ENCODE measurements around the gene MLLT1. TPM values are rescaled to one million over a fixed set of nuclear protein-coding genes. Genes with fewer than 3 reads are reported as not detected.
"Not testable (repeated sequence)": the region's sequence is repeated elsewhere in the genome, so short reads cannot be mapped to it uniquely, and the experiment has no call there.

MLLT1 gene
- total RNA-seq (10 to 100 TPM; 63.9 to 64.2 TPM), polyA plus RNA-seq (2.5 TPM)

GRCh38 chr19:6279931-6280591 lies at the start of gene MLLT1:
MLLT1 (minus strand) TSS chr19:6279975; CDS start chr19:6279784, 191 bp downstream.
- Mint-ChIP-seq H3K4me1 (peaks cover 31 to 48% (median 46%) of the 10 kb centered on the region in 3 donors), H3K27ac (peak within 1 kb of the TSS; percentile 74 to 98 (median 92)), H3K9me3 (peaks cover 0 to under 1% (median 0%) of the 10 kb centered on the region in 5 donors), H3K4me3 (peak within 1 kb of the TSS; percentile 79 to 96 (median 84)), H3K36me3 (peaks cover 0 to 5% (median 0%) of the 10 kb centered on the region in 3 donors), H3K27me3 (peaks cover 0 to 5% of the 10 kb centered on the region in 2 donors)
- no peaks in the 10 kb centered on the region for H3K9me3 ChIP-seq (ENCODE audit: low read length)
- no peaks in the 10 kb centered on the region for H3K36me3 ChIP-seq (ENCODE audit: insufficient read depth, low read length)
- peak within 1 kb of the TSS; percentile 74 for H3K27ac ChIP-seq (ENCODE audit: low read depth, low read length)
- no peaks in the 10 kb centered on the region for H3K27me3 ChIP-seq (ENCODE audit: insufficient read depth, low read length, poor library complexity, severe bottlenecking)
- H3K4me3 ChIP-seq (ENCODE audit: low read length): peak within 1 kb of the TSS; percentile 56
- peaks cover 9% of the 10 kb centered on the region for H3K4me1 ChIP-seq (ENCODE audit: insufficient read depth, low read length)
- peak; percentile 90 to 95 (median 92) for DNase-seq
- POLR2A ChIA-PET: interaction anchor here (0.7 kb wide), 1 partner anchor 22 kb away, joined by 3 read pairs; no protein-coding TSS in a partner anchor
- CTCF ChIA-PET: no interaction called here

GRCh38 chr19:6326815-6327214 lies 47.0 kb upstream of the MLLT1 start:
- no peak overlapping the region for H3K4me3 Mint-ChIP-seq
- ChIA-PET POLR2A (no interaction called here), CTCF (no interaction called here)
- no peak overlapping the region for H3K27ac Mint-ChIP-seq
- no peaks in the 10 kb centered on the region for H3K27me3 Mint-ChIP-seq
- H3K4me1 Mint-ChIP-seq: peaks cover 0 to 3% (median 2%) of the 10 kb centered on the region in 3 donors
- peaks cover 0 to 4% (median 0%) of the 10 kb centered on the region in 3 donors for H3K36me3 Mint-ChIP-seq
- Histone ChIP-seq H3K27me3 (ENCODE audit: insufficient read depth, low read length, poor library complexity, severe bottlenecking) (no peaks in the 10 kb centered on the region), H3K27ac (ENCODE audit: low read depth, low read length) (no peak overlapping the region), H3K4me3 (ENCODE audit: low read length) (no peak overlapping the region), H3K36me3 (ENCODE audit: insufficient read depth, low read length) (no peaks in the 10 kb centered on the region), H3K9me3 (ENCODE audit: low read length) (no peaks in the 10 kb centered on the region), H3K4me1 (ENCODE audit: insufficient read depth, low read length) (no peaks in the 10 kb centered on the region)
- no peak for DNase-seq
- no peaks in the 10 kb centered on the region for H3K9me3 Mint-ChIP-seq

GRCh38 chr19:6325614-6326013 lies 45.8 kb upstream of the MLLT1 start:
- POLR2A ChIA-PET: no interaction called here
- H3K4me1 Mint-ChIP-seq: peaks cover 0 to 3% (median 2%) of the 10 kb centered on the region in 3 donors
- H3K36me3 ChIP-seq (ENCODE audit: insufficient read depth, low read length): no peaks in the 10 kb centered on the region
- no peaks in the 10 kb centered on the region for H3K4me1 ChIP-seq (ENCODE audit: insufficient read depth, low read length)
- H3K4me3 ChIP-seq (ENCODE audit: low read length): no peak overlapping the region
- CTCF ChIA-PET: no interaction called here
- DNase-seq: no peak
- H3K27ac ChIP-seq (ENCODE audit: low read depth, low read length): no peak overlapping the region
- no peak overlapping the region for H3K27ac Mint-ChIP-seq
- no peaks in the 10 kb centered on the region for H3K27me3 ChIP-seq (ENCODE audit: insufficient read depth, low read length, poor library complexity, severe bottlenecking)
- no peak overlapping the region for H3K4me3 Mint-ChIP-seq
- H3K9me3 Mint-ChIP-seq: no peaks in the 10 kb centered on the region
- peaks cover 0 to 3% of the 10 kb centered on the region in 2 donors for H3K27me3 Mint-ChIP-seq
- no peaks in the 10 kb centered on the region for H3K9me3 ChIP-seq (ENCODE audit: low read length)
- H3K36me3 Mint-ChIP-seq: peaks cover 0 to 4% (median 0%) of the 10 kb centered on the region in 3 donors

- Mint-ChIP-seq H3K9me3 (no peaks in the 10 kb centered on the region), H3K27ac (peak overlapping the region in 3 of 8 donors; percentile 37 to 64 (median 60)), H3K36me3 (peaks cover 0 to 4% (median 0%) of the 10 kb centered on the region in 3 donors), H3K4me1 (peaks cover 0 to 3% (median 2%) of the 10 kb centered on the region in 3 donors), H3K27me3 (peaks cover 0 to 3% of the 10 kb centered on the region in 2 donors), H3K4me3 (no peak overlapping the region)
- ChIA-PET CTCF (no interaction called here), POLR2A (no interaction called here)
- Histone ChIP-seq H3K4me1 (ENCODE audit: insufficient read depth, low read length) (no peaks in the 10 kb centered on the region), H3K27me3 (ENCODE audit: insufficient read depth, low read length, poor library complexity, severe bottlenecking) (no peaks in the 10 kb centered on the region), H3K36me3 (ENCODE audit: insufficient read depth, low read length) (no peaks in the 10 kb centered on the region), H3K27ac (ENCODE audit: low read depth, low read length) (no peak overlapping the region), H3K4me3 (ENCODE audit: low read length) (no peak overlapping the region), H3K9me3 (ENCODE audit: low read length) (no peaks in the 10 kb centered on the region)
- no peak for DNase-seq
These were observed 45.0 kb upstream of the MLLT1 start for GRCh38 chr19:6324757-6325156.

- no peaks in the 10 kb centered on the region for H3K4me1 ChIP-seq (ENCODE audit: insufficient read depth, low read length)
- H3K9me3 Mint-ChIP-seq: peaks cover 0 to 1% (median 0%) of the 10 kb centered on the region in 5 donors
- peaks cover 0 to 3% of the 10 kb centered on the region in 2 donors for H3K27me3 Mint-ChIP-seq
- H3K4me1 Mint-ChIP-seq: peaks cover 0 to 3% (median 2%) of the 10 kb centered on the region in 3 donors
- no peaks in the 10 kb centered on the region for H3K27me3 ChIP-seq (ENCODE audit: insufficient read depth, low read length, poor library complexity, severe bottlenecking)
- H3K36me3 Mint-ChIP-seq: peaks cover 0 to 4% (median 2%) of the 10 kb centered on the region in 3 donors
- no peak for DNase-seq
- H3K9me3 ChIP-seq (ENCODE audit: low read length): no peaks in the 10 kb centered on the region
- H3K4me3 Mint-ChIP-seq: no peak overlapping the region
- POLR2A ChIA-PET: no interaction called here
- CTCF ChIA-PET: no interaction called here
- H3K27ac Mint-ChIP-seq: no peak overlapping the region
- H3K36me3 ChIP-seq (ENCODE audit: insufficient read depth, low read length): no peaks in the 10 kb centered on the region
- H3K27ac ChIP-seq (ENCODE audit: low read depth, low read length): no peak overlapping the region
- no peak overlapping the region for H3K4me3 ChIP-seq (ENCODE audit: low read length)
These were observed 42.5 kb upstream of the MLLT1 start for GRCh38 chr19:6322284-6322683.

- H3K27ac Mint-ChIP-seq: no peak overlapping the region
- H3K4me3 ChIP-seq (ENCODE audit: low read length): no peak overlapping the region
- DNase-seq: no peak
- H3K4me3 Mint-ChIP-seq: no peak overlapping the region
- no peaks in the 10 kb centered on the region for H3K9me3 ChIP-seq (ENCODE audit: low read length)
- CTCF ChIA-PET: interaction anchor here (0.8 kb wide), 1 partner anchor 80 kb away, joined by 3 read pairs; no protein-coding TSS in a partner anchor
- H3K9me3 Mint-ChIP-seq: peaks cover 0 to 2% (median 0%) of the 10 kb centered on the region in 5 donors
- H3K36me3 Mint-ChIP-seq: peaks cover 0 to 6% (median 4%) of the 10 kb centered on the region in 3 donors
- POLR2A ChIA-PET: no interaction called here
- no peak overlapping the region for H3K27ac ChIP-seq (ENCODE audit: low read depth, low read length)
- H3K36me3 ChIP-seq (ENCODE audit: insufficient read depth, low read length): no peaks in the 10 kb centered on the region
- no peaks in the 10 kb centered on the region for H3K4me1 ChIP-seq (ENCODE audit: insufficient read depth, low read length)
- peaks cover 0 to 3% of the 10 kb centered on the region in 2 donors for H3K27me3 Mint-ChIP-seq
- H3K27me3 ChIP-seq (ENCODE audit: insufficient read depth, low read length, poor library complexity, severe bottlenecking): no peaks in the 10 kb centered on the region
- peaks cover 0 to 2% (median 0%) of the 10 kb centered on the region in 3 donors for H3K4me1 Mint-ChIP-seq
These were observed 39.6 kb upstream of the MLLT1 start for GRCh38 chr19:6319376-6319775.

GRCh38 chr19:6318772-6319171 lies 39.0 kb upstream of the MLLT1 start:
- no peak overlapping the region for H3K27ac ChIP-seq (ENCODE audit: low read depth, low read length)
- Mint-ChIP-seq H3K4me3 (no peak overlapping the region), H3K36me3 (peaks cover 0 to 6% (median 4%) of the 10 kb centered on the region in 3 donors), H3K27ac (no peak overlapping the region), H3K9me3 (peaks cover 0 to 2% (median 0%) of the 10 kb centered on the region in 5 donors), H3K27me3 (peaks cover 0 to 3% of the 10 kb centered on the region in 2 donors), H3K4me1 (peaks cover 0 to 2% (median 0%) of the 10 kb centered on the region in 3 donors)
- CTCF ChIA-PET: interaction anchor here (0.8 kb wide), 1 partner anchor 80 kb away, joined by 3 read pairs; no protein-coding TSS in a partner anchor
- POLR2A ChIA-PET: no interaction called here
- H3K4me1 ChIP-seq (ENCODE audit: insufficient read depth, low read length): no peaks in the 10 kb centered on the region
- no peaks in the 10 kb centered on the region for H3K36me3 ChIP-seq (ENCODE audit: insufficient read depth, low read length)
- no peaks in the 10 kb centered on the region for H3K27me3 ChIP-seq (ENCODE audit: insufficient read depth, low read length, poor library complexity, severe bottlenecking)
- no peak overlapping the region for H3K4me3 ChIP-seq (ENCODE audit: low read length)
- no peaks in the 10 kb centered on the region for H3K9me3 ChIP-seq (ENCODE audit: low read length)
- DNase-seq: no peak

GRCh38 chr19:6315646-6316045 lies 35.9 kb upstream of the MLLT1 start:
- POLR2A ChIA-PET: not testable (repeated sequence)

More at GRCh38 chr19:6315646-6316045, 35.9 kb upstream of the MLLT1 start:
- H3K9me3 Mint-ChIP-seq; H3K4me1 ChIP-seq (ENCODE audit: insufficient read depth, low read length); H3K27me3 ChIP-seq (ENCODE audit: insufficient read depth, low read length, poor library complexity, severe bottlenecking); H3K27ac ChIP-seq (ENCODE audit: low read depth, low read length); CTCF ChIA-PET; H3K36me3 ChIP-seq (ENCODE audit: insufficient read depth, low read length); H3K27me3 Mint-ChIP-seq; DNase-seq; H3K9me3 ChIP-seq (ENCODE audit: low read length); H3K4me3 Mint-ChIP-seq; H3K4me3 ChIP-seq (ENCODE audit: low read length); H3K27ac Mint-ChIP-seq; H3K4me1 Mint-ChIP-seq; H3K36me3 Mint-ChIP-seq: not testable (repeated sequence)

Measured in CD8-positive, alpha-beta memory T cell (primary cell).